MM.1S (cell line): ENCODE data around the gene BAAT.

Experiments
- DNase-seq: peaks from one replicate; pipeline ENCODE4 v3.0.0-alpha.2; 2015
- H2AFZ ChIP-seq: fragments of 300-600 bp; sonication (generic); 2 replicates; pipeline ENCODE4 v1.6.0; 2016; ENCODE audit warnings: antibody characterized with exemption, low read length
- H3F3A ChIP-seq: fragments of 300-600 bp; sonication (generic); 2 replicates; pipeline ENCODE4 v1.6.1; 2016; ENCODE audit warnings: mild to moderate bottlenecking, antibody characterized with exemption, low read length, moderate library complexity, mixed read lengths; ENCODE audit not compliant: insufficient read depth
- H3K27ac ChIP-seq: fragments of 300-600 bp; sonication (generic); 2 replicates; pipeline ENCODE4 v1.5.1; 2016; ENCODE audit warnings: mild to moderate bottlenecking, low read length
- H3K27me3 ChIP-seq: fragments of 300-600 bp; sonication (generic); replicated peaks from 2 replicates; pipeline ENCODE4 v1.6.0; 2016; ENCODE audit warnings: low read length; ENCODE audit not compliant: insufficient read depth
- H3K36me3 ChIP-seq: fragments of 300-600 bp; sonication (generic); replicated peaks from 2 replicates; pipeline ENCODE4 v1.6.1; 2016; ENCODE audit warnings: mild to moderate bottlenecking, low read length, mixed read lengths; ENCODE audit not compliant: insufficient read depth
- H3K4me1 ChIP-seq: fragments of 300-600 bp; sonication (generic); 2 replicates; pipeline ENCODE4 v1.6.1; 2016; ENCODE audit warnings: low read length, mixed read lengths
- H3K4me2 ChIP-seq: fragments of 300-600 bp; sonication (generic); 2 replicates; pipeline ENCODE4 v1.6.0; 2016; ENCODE audit warnings: low read depth, low read length
- H3K4me3 ChIP-seq: fragments of 300-600 bp; sonication (generic); 2 replicates; pipeline ENCODE4 v1.5.1; 2016; ENCODE audit warnings: low read length, mixed read lengths
- H3K79me2 ChIP-seq: fragments of 300-600 bp; sonication (generic); 2 replicates; pipeline ENCODE4 v1.6.1; 2016; ENCODE audit warnings: mixed run types, low read length, mixed read lengths
- H3K9ac ChIP-seq: fragments of 300-600 bp; sonication (generic); 2 replicates; pipeline ENCODE4 v1.6.1; 2016; ENCODE audit warnings: low read length, mixed read lengths
- H3K9me2 ChIP-seq: fragments of 300-600 bp; sonication (generic); replicated peaks from 2 replicates; pipeline ENCODE4 v1.6.1; 2016; ENCODE audit warnings: mild to moderate bottlenecking, low read length, mixed read lengths; ENCODE audit not compliant: insufficient read depth
- H3K9me3 ChIP-seq: fragments of 300-600 bp; sonication (generic); replicated peaks from 2 replicates; pipeline ENCODE4 v1.6.1; 2016; ENCODE audit warnings: mild to moderate bottlenecking, low read length, mixed read lengths; ENCODE audit not compliant: insufficient read depth
- H4K20me1 ChIP-seq: fragments of 300-600 bp; sonication (generic); 2 replicates; pipeline ENCODE4 v1.6.1; 2016; ENCODE audit warnings: mild to moderate bottlenecking, low read length, moderate library complexity, mixed read lengths; ENCODE audit not compliant: insufficient read depth
- EZH2 ChIP-seq: fragments of 300-600 bp; sonication (generic); optimal IDR thresholded peaks from 2 replicates; pipeline ENCODE3; 2017; ENCODE audit warnings: low read depth, mild to moderate bottlenecking, antibody characterized with exemption, low read length, mixed read lengths
- EZH2phosphoT487 ChIP-seq: fragments of 300-600 bp; sonication (generic); IDR thresholded peaks from 2 replicates; pipeline ENCODE4 v1.6.1; 2018; ENCODE audit warnings: antibody characterized with exemption, low read length
- TF ChIP-seq, protein P1 (sequence below): fragments of 300-600 bp; sonication (generic); IDR thresholded peaks from 2 replicates; pipeline ENCODE4 v1.5.1; 2016; ENCODE audit warnings: antibody characterized with exemption, low read length, mixed read lengths

Gene BAAT

DNA sequence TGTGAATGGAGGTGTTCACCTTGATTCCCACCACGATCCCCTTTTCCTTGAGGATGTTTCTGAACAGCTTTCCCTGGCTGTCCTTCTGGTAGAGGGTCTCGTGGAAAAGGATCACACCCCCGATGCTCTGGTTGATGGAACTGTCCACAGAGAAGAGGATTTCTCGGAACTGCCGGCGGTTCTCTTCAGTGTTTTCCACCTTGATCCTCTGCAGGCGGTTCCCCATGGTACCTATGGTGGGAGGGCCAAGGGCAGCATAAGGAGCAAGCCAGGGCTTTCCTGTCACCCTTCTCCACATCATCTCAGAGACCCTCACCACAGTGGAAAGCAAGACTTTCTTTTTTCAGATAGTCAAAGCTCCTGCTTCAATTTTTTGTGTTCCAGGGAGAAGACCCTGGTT, 44.9 kb upstream of the BAAT start:
- no peaks in the 10 kb centered on the region for H3K9me3 ChIP-seq
- H4K20me1 ChIP-seq, result no peaks in the 10 kb centered on the region
- H3F3A ChIP-seq, result peaks cover 41% of the 10 kb centered on the region
- H3K9ac ChIP-seq, result no peak overlapping the region
- H3K27ac ChIP-seq, result peak overlapping the region; percentile 96
- no peak overlapping the region for H3K4me3 ChIP-seq
- H3K4me2 ChIP-seq, result no peak overlapping the region; the same call in 1 of the 2 replicates
- no peaks in the 10 kb centered on the region for H3K27me3 ChIP-seq
- no peaks in the 10 kb centered on the region for H3K9me2 ChIP-seq
- no peaks in the 10 kb centered on the region for H3K36me3 ChIP-seq
- no peak for TF ChIP-seq EZH2
- TF ChIP-seq EZH2phosphoT487, result no peak
- TF ChIP-seq, protein P1, sequence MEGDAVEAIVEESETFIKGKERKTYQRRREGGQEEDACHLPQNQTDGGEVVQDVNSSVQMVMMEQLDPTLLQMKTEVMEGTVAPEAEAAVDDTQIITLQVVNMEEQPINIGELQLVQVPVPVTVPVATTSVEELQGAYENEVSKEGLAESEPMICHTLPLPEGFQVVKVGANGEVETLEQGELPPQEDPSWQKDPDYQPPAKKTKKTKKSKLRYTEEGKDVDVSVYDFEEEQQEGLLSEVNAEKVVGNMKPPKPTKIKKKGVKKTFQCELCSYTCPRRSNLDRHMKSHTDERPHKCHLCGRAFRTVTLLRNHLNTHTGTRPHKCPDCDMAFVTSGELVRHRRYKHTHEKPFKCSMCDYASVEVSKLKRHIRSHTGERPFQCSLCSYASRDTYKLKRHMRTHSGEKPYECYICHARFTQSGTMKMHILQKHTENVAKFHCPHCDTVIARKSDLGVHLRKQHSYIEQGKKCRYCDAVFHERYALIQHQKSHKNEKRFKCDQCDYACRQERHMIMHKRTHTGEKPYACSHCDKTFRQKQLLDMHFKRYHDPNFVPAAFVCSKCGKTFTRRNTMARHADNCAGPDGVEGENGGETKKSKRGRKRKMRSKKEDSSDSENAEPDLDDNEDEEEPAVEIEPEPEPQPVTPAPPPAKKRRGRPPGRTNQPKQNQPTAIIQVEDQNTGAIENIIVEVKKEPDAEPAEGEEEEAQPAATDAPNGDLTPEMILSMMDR, result no peak
- H2AFZ ChIP-seq, result no peak overlapping the region
- H3K79me2 ChIP-seq, result peaks cover 7% of the 10 kb centered on the region; the same call in 1 of the 2 replicates
- DNase-seq, result no peak
- peaks cover 72% of the 10 kb centered on the region for H3K4me1 ChIP-seq

DNA sequence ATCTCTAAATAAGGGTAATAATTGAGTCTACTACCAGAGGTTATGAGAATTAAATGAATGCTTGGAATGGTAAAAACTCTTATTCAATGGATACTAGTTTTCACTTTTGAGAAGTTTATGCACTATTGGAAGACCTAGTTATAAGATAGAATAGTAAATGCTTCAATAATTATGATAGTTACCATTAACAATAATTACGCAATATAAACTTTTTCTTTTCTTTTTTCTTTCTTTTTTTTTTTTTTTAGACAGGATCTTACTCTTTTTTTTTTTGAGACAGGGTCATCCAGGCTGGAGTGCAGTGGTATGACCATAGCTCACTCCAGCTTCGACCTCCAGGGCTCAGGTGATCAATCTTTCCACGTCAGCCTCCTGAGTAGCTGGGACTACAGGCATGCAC, 44.1 kb upstream of the BAAT start:
- Histone ChIP-seq H3K4me1 (peaks cover 72% of the 10 kb centered on the region), H3K9ac (peak overlapping the region; percentile 67), H3K4me2 (peak overlapping the region; percentile 58), H3K9me3 (no peaks in the 10 kb centered on the region), H3K36me3 (no peaks in the 10 kb centered on the region), H3K79me2 (peaks cover 7% of the 10 kb centered on the region; the same call in 1 of the 2 replicates), H3K27me3 (no peaks in the 10 kb centered on the region), H3F3A (peaks cover 41% of the 10 kb centered on the region), H3K9me2 (no peaks in the 10 kb centered on the region), H2AFZ (peak overlapping the region; percentile 7; the same call in 1 of the 2 replicates), H3K4me3 (peak overlapping the region; percentile 30; the same call in 1 of the 2 replicates), H4K20me1 (no peaks in the 10 kb centered on the region), H3K27ac (peak overlapping the region; percentile 96)
- TF ChIP-seq EZH2phosphoT487, result no peak
- TF ChIP-seq, protein P1, result no peak
- TF ChIP-seq EZH2, result no peak
- no peak for DNase-seq

DNA sequence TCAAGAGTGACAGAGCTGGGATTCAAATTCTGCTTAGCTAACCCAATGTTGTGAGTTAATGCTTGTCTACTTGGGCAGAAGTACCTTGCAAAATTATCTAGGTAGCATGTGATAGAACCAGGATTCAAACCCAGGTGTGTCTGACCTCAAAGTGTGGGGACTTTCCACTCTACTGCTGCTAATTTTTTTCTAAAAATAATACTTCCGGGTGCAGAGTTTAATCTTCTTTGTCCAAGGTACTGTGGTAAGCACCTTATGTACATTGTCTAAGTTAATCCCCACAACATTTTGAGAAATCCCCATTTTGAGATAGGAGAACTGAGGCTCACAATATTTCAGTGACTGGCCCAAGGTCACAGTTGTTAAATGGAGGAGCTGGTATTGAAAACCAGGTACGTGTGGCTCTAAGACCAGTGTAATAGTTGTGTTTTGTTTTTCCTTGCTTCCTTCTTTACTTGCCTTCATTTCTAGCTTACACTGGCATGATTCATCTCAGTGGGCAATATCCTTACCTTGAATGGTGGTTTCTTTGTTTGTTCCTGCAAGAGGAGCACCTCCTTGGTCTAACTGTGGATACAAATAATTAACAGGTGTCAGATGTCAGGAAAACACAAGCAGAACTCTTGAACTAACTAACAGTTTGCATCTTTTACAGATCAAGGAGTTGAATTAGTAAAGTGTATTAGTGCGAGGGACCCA, 43.3 kb upstream of the BAAT start:
- Histone ChIP-seq H3K9me2 (no peaks in the 10 kb centered on the region), H3K4me3 (peak overlapping the region; percentile 30), H2AFZ (peak overlapping the region; percentile 7; the same call in 1 of the 2 replicates), H3K4me1 (peaks cover 72% of the 10 kb centered on the region), H3K4me2 (peak overlapping the region; percentile 58), H3K27me3 (no peaks in the 10 kb centered on the region), H3K9ac (peak overlapping the region; percentile 67), H3K36me3 (no peaks in the 10 kb centered on the region), H3F3A (peaks cover 41% of the 10 kb centered on the region), H3K79me2 (peaks cover 7% of the 10 kb centered on the region; the same call in 1 of the 2 replicates), H3K9me3 (no peaks in the 10 kb centered on the region), H3K27ac (peak overlapping the region; percentile 96), H4K20me1 (no peaks in the 10 kb centered on the region)
- TF ChIP-seq, protein P1, result no peak
- TF ChIP-seq EZH2phosphoT487 (no peak), EZH2 (no peak)
- DNase-seq, result peak; percentile 97
